H54 (cell line): ENCODE data around the gene MARCHF9.
"Not testable (repeated sequence)": the region's sequence is repeated elsewhere in the genome, so short reads cannot be mapped to it uniquely, and the experiment has no call there.

Experiments
- DNase-seq: peaks from one replicate; pipeline ENCODE4 v3.0.0; 2011; ENCODE audit warnings: low spot score, mixed read lengths; ENCODE audit not compliant: insufficient read length
- FAIRE-seq: peaks from 3 replicates; lab custom pipeline; 2011; peaks lifted over from hg19 to GRCh38; lab: Jason Lieb, UNC
- POLR2A ChIP-seq: IDR thresholded peaks from 2 replicates; pipeline ENCODE4 v1.6.1; 2011; ENCODE audit warnings: low read depth, mild to moderate bottlenecking, low read length

Gene MARCHF9

GRCh38 chr12:57771236-57771872, 16.5 kb downstream of the MARCHF9 start:
- TF ChIP-seq POLR2A: no peak
- no peak for FAIRE-seq
- peak; percentile 93 for DNase-seq

GRCh38 chr12:57771873-57772428, 17.0 kb downstream of the MARCHF9 start, which contains the start of gene METTL1:
Gene METTL1 (minus strand): TSS chr12:57772105. CDS start chr12:57772083, 22 bp downstream.
- peak; percentile 91 for DNase-seq
- TF ChIP-seq POLR2A: peak; percentile 44; the same call in 1 of the 2 replicates
- FAIRE-seq: no peak

- TF ChIP-seq POLR2A: peak; percentile 27; the same call in 1 of the 2 replicates
- DNase-seq (peak; percentile 78), FAIRE-seq (no peak)
Measured at GRCh38 chr12:57772429-57773322, 17.8 kb downstream of the MARCHF9 start, which contains the start of gene EEF1AKMT3. Gene EEF1AKMT3 (plus strand): TSS chr12:57772614. CDS start chr12:57772725, 111 bp downstream.

GRCh38 chr12:57774634-57775033, 19.7 kb downstream of the MARCHF9 start:
- not testable (repeated sequence) for DNase-seq, FAIRE-seq

GRCh38 chr12:57775044-57775443, 20.1 kb downstream of the MARCHF9 start:
- no peak for TF ChIP-seq POLR2A
- DNase-seq: no peak

GRCh38 chr12:57775563-57776246, 20.8 kb downstream of the MARCHF9 start:
- no peak for TF ChIP-seq POLR2A
- no peak for FAIRE-seq
- DNase-seq: no peak

More at GRCh38 chr12:57775044-57775443, 20.1 kb downstream of the MARCHF9 start:
- no peak for FAIRE-seq

GRCh38 chr12:57776247-57776587, 21.3 kb downstream of the MARCHF9 start:
- DNase-seq (no peak), FAIRE-seq (no peak)
- no peak for TF ChIP-seq POLR2A

GRCh38 chr12:57777367-57777766, 22.5 kb downstream of the MARCHF9 start:
- DNase-seq (no peak), FAIRE-seq (no peak)
- TF ChIP-seq POLR2A: no peak

- no peak for DNase-seq
- no peak for TF ChIP-seq POLR2A
- no peak for FAIRE-seq
Measured at GRCh38 chr12:57777911-57778310, 23.0 kb downstream of the MARCHF9 start.

GRCh38 chr12:57779736-57780135, 24.8 kb downstream of the MARCHF9 start:
- no peak for TF ChIP-seq POLR2A
- FAIRE-seq (no peak), DNase-seq (no peak)

GRCh38 chr12:57780284-57780897, 25.5 kb downstream of the MARCHF9 start:
- DNase-seq (no peak), FAIRE-seq (no peak)
- no peak for TF ChIP-seq POLR2A

- no peak for DNase-seq
- TF ChIP-seq POLR2A: no peak
- no peak for FAIRE-seq
Measured at GRCh38 chr12:57781244-57781643, 26.3 kb downstream of the MARCHF9 start.

- FAIRE-seq (no peak), DNase-seq (no peak)
- TF ChIP-seq POLR2A: no peak
Measured at GRCh38 chr12:57781801-57782200, 26.9 kb downstream of the MARCHF9 start.
